Heart left ventricle (tissue), 13 donors: Measurements from ENCODE around the gene IST1.

Source experiments
- CTCF ChIP-seq, 12 donors: fragments of 200-600 bp; sonication (generic) in 4 of 12; IDR thresholded peaks; one replicate each; pipeline versions ENCODE4 v1.5.0 to v1.8.0; 2018 to 2022; ENCODE audit warnings: antibody characterized with exemption in 12 of 12, mild to moderate bottlenecking in 5 of 12
- POLR2A ChIP-seq, 2 donors: fragments of 450-650 bp; IDR thresholded peaks; one replicate each; pipeline ENCODE4 v1.6.1; 2017; ENCODE audit warnings: antibody characterized with exemption in 2 of 2, mild to moderate bottlenecking in 2 of 2, moderate library complexity in 2 of 2
- donor health status: ischemic (EF 13 %, LVEDD 7.1; RV severe dilation, severe dysfunction).
- donor health status: DM: no; HTN: yes; CAD: no.
- donor health status: DM: no; HTN: no; CAD: no.
- donor health status: ischemic (EF 25% LVEDD 6.9; RV normal size, moderate dysfunction).
- donor health status: ischemic (EF 25% LVEDD 5.7; RV mildly dilated, moderate dysfunction).
- donor health status: ischemic (EF 35%, LVEDD 5.7; RV mildly dilated, moderate dysfunction).
- donor health status: nonischemic (EF 11% LVEDD 7.7; RV severe dilation, severe dysfunction).
- donor health status: DM: yes; HTN: yes; CAD: no.
- donor health status: PGD.
- donor health status: ischemic (EF 29% LVEDD 5.4; RV normal size, mild dysfunction).
- donor health status: nonischemic (EF 23%, LVEDD 6.1; RV moderate dilation, normal function).

GRCh38 chr16:71943887-71944286, 48.6 kb downstream of the IST1 start:
- TF ChIP-seq POLR2A (IDR thresholded peaks at IDR 0.05) = no peak
- TF ChIP-seq CTCF (IDR thresholded peaks at IDR 0.05) = no peak
